BLaER1 (cell line): ENCODE measurements around the gene WWOX.

ENCODE experiments used
- H3K27ac ChIP-seq: shearing (Covaris generic); formaldehyde crosslinking; 2 replicates; pipeline ENCODE4 v1.8.1; 2022
- H3K27me3 ChIP-seq: shearing (Covaris generic); formaldehyde crosslinking; 2 replicates; pipeline ENCODE4 v1.8.1; 2022
- H3K36me3 ChIP-seq: shearing (Covaris generic); formaldehyde crosslinking; 2 replicates; pipeline ENCODE4 v1.8.1; 2022
- H3K4me1 ChIP-seq: shearing (Covaris generic); formaldehyde crosslinking; 2 replicates; pipeline ENCODE4 v1.8.1; 2022
- H3K4me2 ChIP-seq: shearing (Covaris generic); formaldehyde crosslinking; 2 replicates; pipeline ENCODE4 v1.8.1; 2022
- H3K4me3 ChIP-seq: shearing (Covaris generic); formaldehyde crosslinking; 2 replicates; pipeline ENCODE4 v1.8.1; 2022
- H3K9ac ChIP-seq: shearing (Covaris generic); formaldehyde crosslinking; 2 replicates; pipeline ENCODE4 v1.8.1; 2022
- H3K9me3 ChIP-seq: shearing (Covaris generic); formaldehyde crosslinking; 2 replicates; pipeline ENCODE4 v1.8.1; 2022
- H4K20me1 ChIP-seq: shearing (Covaris generic); formaldehyde crosslinking; 2 replicates; pipeline ENCODE4 v1.8.1; 2022
- Cebpa-rat ChIP-seq: shearing (Covaris generic); IDR thresholded peaks from 2 replicates; pipeline ENCODE4 v1.8.1; 2022

WWOX gene

DNA sequence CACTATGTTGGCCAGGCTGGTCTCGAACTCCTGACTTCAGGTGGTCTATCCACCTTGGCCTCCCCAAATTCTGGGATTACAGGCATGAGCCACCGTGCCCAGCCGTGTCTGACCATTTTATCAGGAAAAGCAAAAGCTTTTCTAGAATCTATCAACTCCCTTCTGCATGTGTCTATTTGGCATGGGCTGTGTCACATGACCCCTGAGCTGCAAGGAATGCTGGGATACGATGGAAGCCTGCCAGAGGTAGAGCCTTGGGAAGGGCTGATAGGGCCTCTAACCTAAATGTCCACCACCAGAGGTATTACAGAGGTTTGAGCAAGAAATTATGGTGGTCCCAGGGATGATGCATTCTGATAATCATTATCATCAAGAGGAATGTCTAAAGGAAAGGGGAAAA lies 616.2 kb downstream of the WWOX start:
- no peaks in the 10 kb centered on the region for H3K9me3 ChIP-seq
- H4K20me1 ChIP-seq, result no peaks in the 10 kb centered on the region
- H3K27me3 ChIP-seq, result no peaks in the 10 kb centered on the region
- TF ChIP-seq Cebpa-rat, result no peak
- no peaks in the 10 kb centered on the region for H3K36me3 ChIP-seq
- H3K4me2 ChIP-seq, result no peak overlapping the region
- H3K4me3 ChIP-seq, result no peak overlapping the region
- H3K27ac ChIP-seq, result no peak overlapping the region
- no peaks in the 10 kb centered on the region for H3K4me1 ChIP-seq
- H3K9ac ChIP-seq, result no peak overlapping the region

DNA sequence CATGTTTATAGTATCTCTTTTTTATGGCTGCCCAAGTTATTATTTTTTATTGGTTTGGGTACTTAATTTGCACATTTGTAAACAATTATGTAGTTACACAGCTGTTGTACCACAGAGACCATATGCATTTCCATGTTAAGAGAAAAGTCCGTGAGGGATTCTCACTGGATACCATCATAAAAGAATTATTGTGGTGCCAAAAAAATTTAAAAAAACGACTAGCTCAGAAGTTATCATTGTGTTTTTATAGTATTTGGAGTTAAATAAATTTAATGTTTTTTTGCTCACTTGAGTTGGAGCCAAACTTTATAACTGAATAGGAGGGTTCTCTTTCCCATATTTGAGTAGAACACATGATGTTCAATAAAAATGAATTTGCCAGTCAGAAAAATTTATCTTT lies 618.7 kb downstream of the WWOX start:
- Histone ChIP-seq H3K4me1 (no peaks in the 10 kb centered on the region), H3K36me3 (no peaks in the 10 kb centered on the region), H4K20me1 (no peaks in the 10 kb centered on the region), H3K4me3 (no peak overlapping the region), H3K4me2 (no peak overlapping the region), H3K27ac (no peak overlapping the region), H3K27me3 (no peaks in the 10 kb centered on the region), H3K9ac (no peak overlapping the region), H3K9me3 (no peaks in the 10 kb centered on the region)
- TF ChIP-seq Cebpa-rat, result no peak

DNA sequence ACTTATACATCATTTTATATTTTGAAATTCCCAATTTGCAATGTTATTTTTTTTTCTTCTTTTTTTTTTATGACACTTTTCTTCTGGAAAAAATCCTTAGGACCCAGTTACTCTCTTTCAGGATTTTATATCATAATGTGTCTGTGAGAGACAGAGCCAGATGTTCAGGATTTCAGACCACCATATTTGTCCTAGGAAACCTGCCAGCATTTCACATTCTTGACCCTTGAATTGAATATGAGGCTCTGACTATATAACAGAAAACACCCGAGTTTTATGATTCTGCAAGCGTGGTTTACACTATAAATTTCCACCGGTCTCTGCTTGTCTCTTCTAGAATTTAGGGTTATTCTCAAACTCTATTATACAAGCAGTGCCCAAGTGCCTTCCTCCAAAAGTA lies 621.0 kb downstream of the WWOX start:
- no peaks in the 10 kb centered on the region for H3K36me3 ChIP-seq
- H3K9me3 ChIP-seq, result no peaks in the 10 kb centered on the region
- H3K9ac ChIP-seq, result no peak overlapping the region
- H3K4me3 ChIP-seq, result no peak overlapping the region
- no peaks in the 10 kb centered on the region for H3K4me1 ChIP-seq
- H3K4me2 ChIP-seq, result no peak overlapping the region
- no peak for TF ChIP-seq Cebpa-rat
- no peak overlapping the region for H3K27ac ChIP-seq
- H4K20me1 ChIP-seq, result no peaks in the 10 kb centered on the region
- no peaks in the 10 kb centered on the region for H3K27me3 ChIP-seq

- no peak for TF ChIP-seq Cebpa-rat
- Histone ChIP-seq H3K27me3 (no peaks in the 10 kb centered on the region), H3K9me3 (no peaks in the 10 kb centered on the region), H4K20me1 (no peaks in the 10 kb centered on the region), H3K9ac (no peak overlapping the region), H3K4me2 (no peak overlapping the region), H3K4me1 (peaks cover 9% of the 10 kb centered on the region; the same call in 1 of the 2 replicates), H3K36me3 (no peaks in the 10 kb centered on the region), H3K4me3 (no peak overlapping the region), H3K27ac (no peak overlapping the region)
Observed at GRCh38 chr16:78727536-78727935, 628.1 kb downstream of the WWOX start.

DNA sequence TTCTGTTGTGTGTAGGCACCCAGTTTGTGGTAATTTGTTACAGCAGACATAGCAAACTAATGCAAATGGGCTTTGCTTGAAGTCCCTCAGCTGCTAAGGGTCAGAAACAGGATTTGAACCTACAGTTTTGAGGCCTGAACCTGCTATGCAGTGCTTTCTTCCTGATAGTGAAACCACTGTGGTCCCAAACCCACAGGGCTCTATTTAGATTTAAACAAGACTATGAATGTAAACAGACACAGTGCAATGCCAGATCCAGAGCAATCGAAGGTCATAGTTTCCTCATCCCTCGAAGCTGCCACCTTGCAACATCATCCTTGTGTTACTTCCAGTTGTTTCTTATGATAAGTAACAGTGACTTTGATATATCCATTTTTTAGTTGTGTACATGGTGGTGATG lies 630.2 kb downstream of the WWOX start:
- Histone ChIP-seq H3K4me2 (no peak overlapping the region), H3K9me3 (no peaks in the 10 kb centered on the region), H3K27ac (no peak overlapping the region), H3K9ac (no peak overlapping the region), H4K20me1 (no peaks in the 10 kb centered on the region), H3K4me3 (no peak overlapping the region), H3K36me3 (no peaks in the 10 kb centered on the region), H3K4me1 (peaks cover 9% of the 10 kb centered on the region; the same call in 1 of the 2 replicates), H3K27me3 (no peaks in the 10 kb centered on the region)
- TF ChIP-seq Cebpa-rat, result no peak

- TF ChIP-seq Cebpa-rat, result no peak
- H4K20me1 ChIP-seq, result no peaks in the 10 kb centered on the region
- H3K4me2 ChIP-seq, result no peak overlapping the region
- no peaks in the 10 kb centered on the region for H3K36me3 ChIP-seq
- H3K27ac ChIP-seq, result no peak overlapping the region
- no peak overlapping the region for H3K4me3 ChIP-seq
- no peaks in the 10 kb centered on the region for H3K27me3 ChIP-seq
- H3K4me1 ChIP-seq, result peaks cover 1% of the 10 kb centered on the region; the same call in 1 of the 2 replicates
- H3K9me3 ChIP-seq, result no peaks in the 10 kb centered on the region
- no peak overlapping the region for H3K9ac ChIP-seq
Observed at GRCh38 chr16:78731785-78732184, 632.3 kb downstream of the WWOX start.

GRCh38 chr16:78732696-78733095 lies 633.2 kb downstream of the WWOX start:
- Histone ChIP-seq H4K20me1 (no peaks in the 10 kb centered on the region), H3K4me2 (no peak overlapping the region), H3K4me1 (no peaks in the 10 kb centered on the region), H3K27ac (no peak overlapping the region), H3K27me3 (no peaks in the 10 kb centered on the region), H3K4me3 (no peak overlapping the region), H3K9me3 (no peaks in the 10 kb centered on the region), H3K9ac (no peak overlapping the region), H3K36me3 (no peaks in the 10 kb centered on the region)
- no peak for TF ChIP-seq Cebpa-rat

DNA sequence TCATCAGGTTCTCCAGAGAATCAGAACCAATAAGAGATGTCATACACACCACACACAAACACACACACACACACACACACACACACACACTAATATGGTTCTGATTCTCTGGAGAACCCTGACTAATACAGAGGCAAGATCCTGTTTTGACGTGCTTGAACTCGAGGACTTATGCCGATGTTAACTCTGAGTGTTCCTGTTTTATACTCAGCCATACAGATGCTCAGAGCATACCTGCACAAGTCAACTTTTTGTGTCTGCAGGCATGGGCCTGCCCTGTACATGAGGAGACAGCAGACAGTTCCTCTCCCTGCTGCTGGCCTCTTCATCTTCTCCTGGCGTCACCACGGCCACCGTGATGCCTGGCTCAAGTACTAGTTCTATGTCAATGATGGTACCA lies 635.9 kb downstream of the WWOX start:
- Histone ChIP-seq H3K36me3 (no peaks in the 10 kb centered on the region), H4K20me1 (no peaks in the 10 kb centered on the region), H3K9me3 (no peaks in the 10 kb centered on the region), H3K4me3 (no peak overlapping the region), H3K9ac (no peak overlapping the region), H3K4me1 (no peaks in the 10 kb centered on the region), H3K27me3 (no peaks in the 10 kb centered on the region), H3K27ac (no peak overlapping the region), H3K4me2 (no peak overlapping the region)
- no peak for TF ChIP-seq Cebpa-rat

DNA sequence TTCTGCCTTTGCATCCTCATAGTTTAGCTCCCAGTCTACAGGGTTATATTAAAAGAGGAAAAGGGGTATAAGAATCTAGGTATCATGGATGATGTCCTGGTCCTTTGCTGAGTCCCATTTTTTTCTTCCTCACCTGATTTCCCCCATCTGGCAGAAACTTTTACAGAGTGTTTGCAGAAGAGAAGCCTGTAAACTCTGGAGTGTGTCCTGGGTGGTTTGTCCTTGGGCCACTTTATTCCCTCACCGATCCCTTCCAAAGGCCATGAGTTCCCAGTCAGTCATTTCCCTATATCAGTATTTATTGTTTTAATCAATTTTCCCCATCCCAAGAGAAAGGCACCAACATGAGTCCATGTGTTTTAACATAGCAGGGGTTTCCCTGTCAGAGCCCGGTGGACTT lies 638.2 kb downstream of the WWOX start:
- no peak overlapping the region for H3K4me2 ChIP-seq
- no peaks in the 10 kb centered on the region for H3K27me3 ChIP-seq
- H3K27ac ChIP-seq, result no peak overlapping the region
- no peaks in the 10 kb centered on the region for H3K9me3 ChIP-seq
- no peaks in the 10 kb centered on the region for H4K20me1 ChIP-seq
- no peak overlapping the region for H3K4me3 ChIP-seq
- no peaks in the 10 kb centered on the region for H3K4me1 ChIP-seq
- no peak for TF ChIP-seq Cebpa-rat
- no peaks in the 10 kb centered on the region for H3K36me3 ChIP-seq
- H3K9ac ChIP-seq, result no peak overlapping the region

DNA sequence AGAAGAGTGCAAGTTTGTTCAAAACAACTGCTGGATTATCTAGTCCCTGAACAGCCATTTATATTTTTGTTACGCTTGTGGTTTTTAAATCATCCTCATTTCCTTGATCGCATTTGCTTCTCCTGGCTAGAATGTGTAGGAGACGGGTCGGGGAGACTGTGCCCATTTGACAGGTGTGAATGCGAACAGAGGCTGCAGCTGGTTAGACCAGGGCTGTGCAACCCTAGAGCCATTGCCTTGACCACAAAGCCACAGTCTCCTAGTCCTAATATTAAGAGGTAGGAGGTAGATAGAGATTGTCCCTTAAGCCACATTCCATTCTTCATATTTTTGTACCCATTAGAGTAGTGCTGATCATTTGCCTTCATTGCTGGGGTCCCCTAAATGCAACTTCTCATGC lies 639.1 kb downstream of the WWOX start:
- Histone ChIP-seq H3K9ac (no peak overlapping the region), H3K27me3 (no peaks in the 10 kb centered on the region), H3K36me3 (no peaks in the 10 kb centered on the region), H4K20me1 (no peaks in the 10 kb centered on the region), H3K4me2 (no peak overlapping the region), H3K27ac (no peak overlapping the region), H3K4me1 (no peaks in the 10 kb centered on the region), H3K9me3 (no peaks in the 10 kb centered on the region), H3K4me3 (no peak overlapping the region)
- no peak for TF ChIP-seq Cebpa-rat

DNA sequence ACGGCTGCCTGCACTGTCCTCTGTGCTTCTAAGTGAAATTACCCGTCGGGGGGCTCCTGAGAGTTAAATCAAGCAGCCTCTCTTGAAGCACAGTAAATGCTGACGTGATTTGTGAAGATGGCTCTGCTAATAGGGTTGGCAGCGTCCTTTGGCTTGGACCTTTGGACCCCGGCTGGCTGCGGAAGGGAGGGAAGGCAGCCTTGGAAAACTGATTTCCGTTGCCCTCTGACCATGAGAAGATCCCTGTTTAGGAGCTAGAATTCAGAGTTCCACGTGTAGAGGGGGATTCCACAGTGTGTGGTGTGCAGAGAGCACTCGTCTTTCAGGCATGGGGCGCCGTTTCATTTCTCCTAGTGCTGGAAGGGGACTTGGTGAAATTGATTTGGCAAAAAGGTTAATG lies 640.8 kb downstream of the WWOX start:
- H3K27ac ChIP-seq, result no peak overlapping the region
- no peaks in the 10 kb centered on the region for H3K27me3 ChIP-seq
- H3K4me1 ChIP-seq, result no peaks in the 10 kb centered on the region
- no peaks in the 10 kb centered on the region for H3K9me3 ChIP-seq
- no peak overlapping the region for H3K4me3 ChIP-seq
- H3K36me3 ChIP-seq, result no peaks in the 10 kb centered on the region
- H3K9ac ChIP-seq, result no peak overlapping the region
- no peak overlapping the region for H3K4me2 ChIP-seq
- TF ChIP-seq Cebpa-rat, result no peak
- no peaks in the 10 kb centered on the region for H4K20me1 ChIP-seq
